ENCODE results near the gene RC3H1. TPM values are rescaled to one million over a fixed set of nuclear protein-coding genes. Genes with fewer than 3 reads are reported as not detected.
"Not testable (repeated sequence)": the region's sequence is repeated elsewhere in the genome, so short reads cannot be mapped to it uniquely, and the experiment has no call there.

Gene RC3H1
- total RNA-seq, 1 experiment from 2014 or later = 9.4 TPM

DNA sequence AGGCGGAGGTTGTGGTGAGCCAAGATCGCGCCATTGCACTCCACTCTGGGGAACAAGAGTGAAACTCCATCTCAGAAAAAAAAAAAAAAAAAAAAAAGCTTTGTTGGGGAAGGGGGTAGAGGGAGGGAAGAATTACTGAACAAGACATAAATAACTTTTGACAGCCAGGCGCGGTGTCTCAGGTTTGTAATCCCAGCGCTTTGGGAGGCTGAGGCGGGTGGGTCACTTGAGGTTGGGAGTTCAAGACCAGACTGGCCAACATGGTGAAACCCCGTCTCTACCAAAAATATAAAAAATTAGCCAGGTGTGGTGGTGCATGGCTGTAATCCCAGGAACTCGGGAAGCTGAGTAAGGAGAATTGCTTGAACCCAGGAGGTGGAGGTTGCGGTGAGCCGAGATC is 28.2 kb downstream of the RC3H1 start:
- in situ Hi-C loops (cut with HindIII; ENCODE audit: low pct_unique_long_range_greater_than_20kb, low sequenced_read_pairs); DNase-seq (ENCODE audit: low read depth): not testable (repeated sequence)

DNA sequence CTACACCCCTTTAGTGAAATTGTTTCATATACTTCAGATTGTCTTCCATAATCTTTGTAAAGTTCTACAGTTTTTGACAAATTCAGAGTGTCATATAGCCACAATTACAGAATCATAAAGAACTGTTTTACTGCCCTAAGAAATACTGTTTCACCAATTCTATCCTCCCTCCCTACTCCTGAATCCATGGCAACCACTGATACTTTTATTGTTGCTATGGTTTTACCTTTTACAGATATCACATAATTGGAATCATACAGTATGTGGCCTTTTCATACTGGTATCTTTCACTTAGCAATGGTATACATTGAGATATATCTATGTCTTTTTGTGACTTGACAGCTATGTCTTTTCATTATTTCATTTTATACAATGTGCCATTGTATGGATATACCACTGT is 34.1 kb downstream of the RC3H1 start:
- in situ Hi-C loops (cut with HindIII; ENCODE audit: low pct_unique_long_range_greater_than_20kb, low sequenced_read_pairs) = no loop called here
- DNase-seq (ENCODE audit: low read depth) = no peak

DNA sequence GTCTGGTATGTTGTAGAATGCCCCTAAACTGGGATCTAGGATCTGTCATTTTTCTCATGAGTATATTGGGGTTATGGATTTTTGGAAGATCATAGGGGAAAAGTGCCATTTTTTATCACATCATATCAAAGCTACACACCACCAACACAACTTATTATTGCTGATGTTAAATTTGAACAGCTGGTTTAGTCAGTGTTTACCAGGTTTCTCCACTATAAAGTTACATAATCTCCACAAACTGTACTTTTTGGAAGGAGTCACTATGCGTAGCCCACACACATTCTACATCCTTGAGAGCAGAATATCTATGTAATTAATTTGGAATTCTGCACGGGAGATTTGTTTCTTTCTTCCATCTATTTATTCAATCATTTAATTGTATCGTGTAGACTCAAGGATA is 35.2 kb downstream of the RC3H1 start:
- in situ Hi-C loops (cut with HindIII; ENCODE audit: low pct_unique_long_range_greater_than_20kb, low sequenced_read_pairs) = no loop called here
- no peak for DNase-seq (ENCODE audit: low read depth)

DNA sequence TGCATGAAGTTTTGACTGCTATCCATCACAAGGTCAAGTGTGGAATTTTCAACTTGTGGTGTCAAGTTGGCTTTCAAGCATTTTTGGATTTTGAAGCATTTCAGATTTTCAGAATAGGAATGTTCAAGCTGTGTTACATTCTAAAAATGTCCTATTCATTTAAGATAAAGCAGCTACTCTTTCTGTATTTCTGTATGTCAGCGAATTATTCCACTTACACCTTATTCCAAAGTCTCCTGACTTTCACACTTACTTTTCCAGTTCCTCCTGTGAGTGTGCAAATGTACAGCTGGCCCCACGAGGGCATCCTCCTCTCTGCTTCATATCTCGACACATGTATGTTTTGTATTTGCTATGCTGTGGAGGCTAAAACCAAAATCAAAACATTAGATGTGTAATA is 51.9 kb downstream of the RC3H1 start:
- no peak for DNase-seq (ENCODE audit: low read depth)
- in situ Hi-C loops (cut with HindIII; ENCODE audit: low pct_unique_long_range_greater_than_20kb, low sequenced_read_pairs) = no loop called here

DNA sequence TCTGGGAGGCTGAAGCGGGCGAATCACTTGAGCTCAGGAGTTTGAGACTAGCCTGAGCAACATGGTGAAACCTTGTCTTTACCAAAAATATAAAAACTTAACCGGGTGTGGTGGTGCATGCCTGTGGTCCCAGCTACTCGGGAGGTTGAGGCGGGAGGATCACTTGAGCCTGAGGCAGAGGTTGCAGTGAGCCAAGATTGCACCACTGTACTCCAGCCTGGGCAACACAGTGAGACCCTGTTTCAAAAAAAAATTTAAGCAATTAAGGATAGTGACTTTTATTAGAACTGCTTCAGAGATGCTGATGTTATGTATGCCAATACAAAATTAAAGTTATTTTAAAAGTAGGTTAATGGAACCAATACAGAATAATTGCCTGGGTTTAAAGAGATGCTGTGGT is 56.3 kb downstream of the RC3H1 start:
- in situ Hi-C loops (cut with HindIII; ENCODE audit: low pct_unique_long_range_greater_than_20kb, low sequenced_read_pairs); DNase-seq (ENCODE audit: low read depth): not testable (repeated sequence)

DNA sequence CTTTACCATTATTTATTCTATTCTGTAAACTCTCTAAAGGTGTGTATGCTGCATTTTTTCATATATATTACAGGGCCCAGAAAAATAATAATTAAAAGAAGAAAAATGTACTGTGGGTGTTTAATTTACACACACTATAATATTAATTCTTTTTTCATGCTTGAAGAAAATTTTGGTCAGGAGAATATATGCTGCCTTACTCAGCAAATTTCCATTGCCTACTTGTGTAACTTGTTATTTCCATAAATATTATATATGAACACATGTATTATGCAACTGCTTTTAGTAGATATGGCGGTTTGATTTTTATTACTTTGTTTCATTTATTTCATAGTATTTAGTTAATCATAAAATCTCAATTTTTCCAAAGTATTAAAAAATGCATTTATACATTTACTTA is 58.7 kb downstream of the RC3H1 start:
- in situ Hi-C loops (cut with HindIII; ENCODE audit: low pct_unique_long_range_greater_than_20kb, low sequenced_read_pairs) = no loop called here
- DNase-seq (ENCODE audit: low read depth) = no peak

DNA sequence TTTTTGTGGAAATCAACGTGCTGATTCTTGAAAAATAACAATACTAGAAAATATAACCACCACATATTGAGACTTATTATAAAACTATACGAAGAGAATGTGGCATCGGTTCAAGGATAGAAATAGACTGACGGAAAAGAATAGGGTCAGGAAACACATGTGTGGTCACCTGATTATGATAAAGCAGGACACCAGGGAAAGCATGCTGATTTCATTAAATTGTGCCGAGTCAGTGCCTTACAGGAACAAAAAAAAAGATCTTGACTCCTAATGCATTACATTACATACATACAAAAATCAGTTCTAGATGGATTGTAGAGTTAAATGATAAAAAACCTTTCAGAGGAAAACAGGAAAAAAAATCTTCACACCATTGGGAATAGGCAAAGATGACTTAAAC is 61.5 kb downstream of the RC3H1 start:
- no peak for DNase-seq (ENCODE audit: low read depth)
- in situ Hi-C loops (cut with HindIII; ENCODE audit: low pct_unique_long_range_greater_than_20kb, low sequenced_read_pairs) = no loop called here

DNA sequence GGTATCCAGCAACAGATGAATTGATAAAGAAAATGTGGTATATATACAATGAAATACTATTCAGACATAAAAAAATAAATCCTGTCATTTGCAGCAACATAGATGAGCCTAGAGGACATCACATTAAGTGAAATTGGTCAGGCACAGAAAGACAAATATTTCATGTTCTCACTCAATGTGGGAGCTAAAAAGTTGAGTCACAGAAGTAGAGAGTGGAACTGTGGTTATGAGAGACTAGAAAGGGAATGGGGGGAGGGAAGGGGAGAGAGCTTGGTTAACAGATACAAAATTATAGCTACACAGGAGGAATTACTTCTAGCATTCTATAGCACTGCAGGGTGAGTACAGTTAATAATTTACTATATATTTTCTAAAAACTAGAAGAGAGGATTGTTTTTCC is 68.0 kb downstream of the RC3H1 start:
- in situ Hi-C loops (cut with HindIII; ENCODE audit: low pct_unique_long_range_greater_than_20kb, low sequenced_read_pairs) = no loop called here
- DNase-seq (ENCODE audit: low read depth) = no peak

DNA sequence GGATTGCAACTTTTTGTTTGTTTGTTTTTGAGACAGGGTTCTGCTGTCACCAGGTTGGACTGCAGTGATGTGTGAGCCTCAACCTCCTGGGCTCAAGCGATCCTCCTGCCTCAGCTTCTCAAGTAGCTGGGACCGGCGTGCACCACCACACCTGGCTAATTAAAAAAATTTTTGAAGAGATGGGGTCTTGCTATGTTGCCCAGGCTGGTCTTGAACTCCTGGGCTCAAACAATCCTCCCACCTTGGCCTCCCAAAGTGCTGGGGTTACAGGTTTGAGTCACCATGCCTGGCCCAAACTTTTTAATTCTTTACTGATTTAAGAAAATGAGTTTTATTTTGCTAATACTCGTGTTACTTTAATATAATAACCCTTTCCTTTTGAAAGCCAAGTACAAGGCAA is 73.6 kb downstream of the RC3H1 start:
- in situ Hi-C loops (cut with HindIII; ENCODE audit: low pct_unique_long_range_greater_than_20kb, low sequenced_read_pairs) = no loop called here
- DNase-seq (ENCODE audit: low read depth) = no peak

DNA sequence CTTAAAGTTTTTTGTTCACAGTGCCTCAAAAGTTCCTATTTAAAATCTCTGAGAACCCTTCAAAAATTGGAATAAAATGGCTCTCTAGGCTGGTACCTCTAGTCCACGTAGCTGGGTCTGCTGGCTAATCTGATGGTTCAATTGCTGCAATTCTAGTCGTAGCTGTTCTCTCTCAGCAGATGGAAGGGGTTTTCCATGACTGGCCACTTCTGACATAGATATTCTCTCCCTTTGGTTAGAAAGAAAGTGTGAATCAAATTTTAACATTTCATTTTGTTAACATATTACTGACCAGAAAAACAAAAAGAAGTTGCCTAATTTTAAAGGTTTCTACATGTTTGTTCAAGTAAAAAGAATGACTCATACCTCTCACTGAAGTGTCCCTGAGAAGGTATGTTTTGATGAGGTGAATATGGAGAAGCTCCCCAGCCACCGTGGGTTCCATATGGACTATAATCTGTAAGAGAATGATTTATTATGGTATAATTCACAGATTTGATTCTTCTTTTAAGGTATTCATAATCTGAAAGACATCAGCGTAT is 75.7 kb downstream of the RC3H1 start:
- no peak for DNase-seq (ENCODE audit: low read depth)
- in situ Hi-C loops (cut with HindIII; ENCODE audit: low pct_unique_long_range_greater_than_20kb, low sequenced_read_pairs) = no loop called here

DNA sequence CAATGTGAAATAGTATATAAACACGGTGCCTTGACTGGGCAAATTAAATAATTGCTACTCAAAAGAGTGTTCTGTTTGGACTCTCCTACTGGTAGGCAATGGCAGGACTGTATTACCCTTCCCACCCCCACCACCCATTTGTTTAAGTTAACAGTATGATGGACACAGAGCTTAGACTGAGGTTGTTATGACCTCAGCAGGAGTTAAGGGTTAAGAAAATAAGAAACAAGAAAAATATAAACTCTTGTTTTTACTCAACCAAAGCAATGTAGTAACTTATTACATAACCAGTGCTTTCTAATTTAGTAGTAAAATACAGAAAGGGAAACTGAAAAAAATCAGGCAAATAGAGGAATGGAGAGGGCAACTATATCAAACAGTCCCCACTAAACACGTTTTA is 85.1 kb downstream of the RC3H1 start:
- in situ Hi-C loops (cut with HindIII; ENCODE audit: low pct_unique_long_range_greater_than_20kb, low sequenced_read_pairs) = no loop called here
- no peak for DNase-seq (ENCODE audit: low read depth)

DNA sequence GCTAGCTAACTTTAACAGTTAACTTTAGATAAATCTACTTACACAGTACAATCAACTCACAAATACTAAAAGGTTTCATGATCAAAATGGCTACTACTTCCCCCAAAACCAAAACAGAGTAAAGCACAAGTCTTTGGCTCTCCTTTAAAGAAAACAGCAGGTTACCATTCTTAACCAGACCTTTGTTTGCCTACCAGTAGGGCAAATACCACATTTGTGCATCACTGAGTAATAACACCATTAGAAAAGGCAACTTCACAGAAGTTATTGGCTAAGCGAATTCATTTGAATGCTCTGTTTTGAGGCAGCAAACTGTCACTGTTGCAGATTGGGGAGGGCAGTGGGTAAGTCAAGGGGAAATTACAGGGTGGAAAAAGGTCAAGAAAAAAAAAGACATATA is 87.7 kb downstream of the RC3H1 start:
- no peak for DNase-seq (ENCODE audit: low read depth)
- in situ Hi-C loops (cut with HindIII; ENCODE audit: low pct_unique_long_range_greater_than_20kb, low sequenced_read_pairs) = no loop called here

DNA sequence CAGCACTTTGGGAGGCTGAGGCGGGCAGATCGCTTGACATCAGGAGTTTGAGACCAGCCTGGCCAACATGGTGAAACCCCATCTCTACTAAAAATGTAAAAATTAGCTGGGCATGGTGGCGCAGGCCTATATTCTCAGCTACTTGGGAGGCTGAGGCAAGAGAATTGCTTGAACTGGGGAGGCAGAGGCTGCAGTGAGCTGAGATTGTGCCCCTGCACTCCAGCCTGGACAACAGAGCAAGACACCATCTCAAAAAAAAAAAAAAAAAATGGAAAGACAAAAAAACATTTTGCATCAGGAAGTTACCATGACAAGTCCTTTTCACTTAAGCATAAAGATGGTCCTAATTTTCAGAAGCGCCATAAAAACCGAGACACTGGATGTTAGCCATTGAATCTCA is 91.6 kb downstream of the RC3H1 start:
- DNase-seq (ENCODE audit: low read depth); in situ Hi-C loops (cut with HindIII; ENCODE audit: low pct_unique_long_range_greater_than_20kb, low sequenced_read_pairs): not testable (repeated sequence)

DNA sequence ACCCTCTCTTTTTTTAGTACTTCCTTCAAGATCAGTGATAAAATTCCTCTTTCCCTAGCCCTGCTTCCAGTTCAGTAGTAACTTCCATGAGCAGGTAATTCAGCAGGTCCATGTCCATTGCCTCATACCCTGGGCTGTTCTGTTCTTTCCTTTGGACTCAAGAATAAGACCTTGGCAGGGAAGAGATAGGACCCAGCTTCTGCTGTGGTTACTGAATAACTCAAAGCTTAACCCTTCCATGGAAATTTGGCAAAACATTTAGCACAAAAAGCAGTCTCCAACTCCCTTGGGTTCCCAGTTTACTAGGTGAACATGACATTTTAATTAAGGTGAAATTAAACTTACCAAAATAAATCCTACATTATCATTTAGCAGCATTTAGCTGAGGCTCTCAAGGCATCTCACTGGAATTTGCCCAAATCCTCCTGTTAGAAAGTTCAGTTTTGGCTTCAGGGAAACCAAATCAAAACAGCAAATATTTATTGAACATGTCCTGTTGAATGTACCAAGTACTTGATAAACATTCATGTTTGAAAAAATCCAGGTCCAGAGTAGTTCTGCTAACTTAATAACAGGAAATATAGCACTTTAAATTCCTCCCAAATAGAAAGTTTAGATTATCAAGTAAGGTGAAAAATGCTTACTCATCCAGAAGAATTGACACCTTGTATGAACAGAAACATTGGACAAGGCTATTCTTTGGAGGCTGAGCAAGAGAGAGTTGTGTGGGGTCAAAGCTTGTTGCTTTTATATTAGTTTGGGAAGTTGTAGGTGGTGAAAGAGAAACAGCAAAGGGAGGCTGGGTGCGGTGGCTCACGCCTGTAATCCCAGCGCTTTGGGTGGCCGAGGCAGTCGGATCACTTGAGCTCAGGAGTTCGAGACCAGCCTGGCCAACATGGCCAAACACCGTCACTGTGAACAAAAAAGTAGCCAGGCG is 96.6 kb downstream of the RC3H1 start:
- in situ Hi-C loops (cut with HindIII; ENCODE audit: low pct_unique_long_range_greater_than_20kb, low sequenced_read_pairs) = no loop called here
- no peak for DNase-seq (ENCODE audit: low read depth)

DNA sequence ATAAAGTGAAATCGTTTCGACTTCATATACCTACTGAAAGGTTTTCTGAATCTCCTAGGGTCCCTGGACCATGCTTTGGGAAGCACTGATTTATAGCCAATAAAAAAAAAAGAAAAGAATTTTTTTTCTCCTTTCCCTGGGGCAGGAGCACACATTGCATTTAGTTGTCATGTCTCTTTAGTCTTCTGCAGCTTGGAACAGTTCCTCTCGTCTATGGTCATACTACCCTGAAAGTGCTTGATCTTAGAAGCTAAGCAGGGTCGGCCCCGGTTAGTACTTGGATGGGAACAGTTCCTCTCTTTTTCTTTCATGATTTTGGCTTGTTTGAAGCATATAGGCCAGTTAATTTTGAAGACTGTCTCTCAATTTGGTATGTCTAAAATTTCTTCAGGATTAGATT is 101.3 kb downstream of the RC3H1 start:
- in situ Hi-C loops (cut with HindIII; ENCODE audit: low pct_unique_long_range_greater_than_20kb, low sequenced_read_pairs) = no loop called here
- no peak for DNase-seq (ENCODE audit: low read depth)

DNA sequence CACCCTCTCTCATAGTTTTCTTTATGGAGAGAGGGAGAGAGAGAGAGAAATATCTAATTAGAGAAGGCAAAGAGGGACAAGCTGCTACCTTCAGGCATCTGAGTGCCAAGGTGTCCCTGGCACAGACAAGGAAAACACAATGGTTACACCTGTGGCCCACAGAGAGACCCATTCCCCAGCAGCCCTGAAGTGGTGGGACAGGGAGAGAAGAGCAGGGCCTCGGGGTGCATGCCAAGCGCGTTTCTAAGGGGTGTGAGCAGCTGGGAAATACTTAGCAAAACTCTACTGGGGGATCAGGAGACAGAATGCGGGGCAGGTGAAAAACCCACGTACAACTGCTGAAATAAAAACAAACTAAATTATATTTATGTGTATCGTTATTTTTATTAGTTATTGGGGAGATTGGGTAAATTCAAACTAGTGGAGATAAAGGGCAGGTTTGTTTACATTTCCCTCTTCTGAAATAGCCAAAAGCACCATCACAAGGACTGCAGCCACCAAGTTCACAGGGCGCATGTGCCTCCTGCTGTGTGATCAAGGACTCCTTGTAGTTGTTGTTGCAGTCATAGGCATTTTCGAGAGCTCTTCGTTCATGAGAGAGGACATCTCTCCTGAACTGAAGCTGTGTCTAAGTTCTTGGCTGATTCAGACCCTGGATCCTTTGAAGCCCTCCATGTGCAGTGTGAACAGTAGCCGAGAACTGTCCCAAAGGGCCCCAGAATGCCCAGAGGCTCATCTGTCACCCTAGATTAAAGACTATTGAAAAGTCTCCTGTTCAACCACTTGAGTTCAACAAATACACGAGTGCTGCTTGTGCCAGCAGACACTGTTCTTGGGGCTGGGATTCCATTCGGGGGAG is 104.3 kb downstream of the RC3H1 start:
- no peak for DNase-seq (ENCODE audit: low read depth)
- in situ Hi-C loops (cut with HindIII; ENCODE audit: low pct_unique_long_range_greater_than_20kb, low sequenced_read_pairs) = no loop called here

DNA sequence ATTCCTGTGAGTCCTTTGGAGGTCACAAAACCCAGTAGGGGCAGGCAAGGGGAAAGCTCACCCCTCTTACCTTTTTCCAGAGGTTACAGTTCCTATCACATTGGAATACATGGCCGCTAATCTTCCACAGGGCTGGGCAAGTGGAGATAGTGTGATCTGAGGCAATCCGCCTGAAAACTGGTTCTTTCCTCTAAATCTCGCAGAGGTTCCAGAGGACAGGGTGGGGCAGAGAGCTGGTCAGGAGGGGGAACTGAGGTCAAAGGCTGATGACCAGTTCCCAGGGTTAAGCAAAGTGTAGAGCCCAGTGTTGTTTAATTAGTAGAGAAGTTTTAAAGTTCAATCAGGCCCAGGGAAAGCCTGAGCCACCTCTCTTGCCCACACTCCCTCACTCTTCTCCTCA is 105.0 kb downstream of the RC3H1 start, which contains the start of gene SERPINC1:
SERPINC1 (minus strand) TSS at position 179 of the 400 bp plus-strand sequence; CDS start at position 111, 68 bp downstream.
- in situ Hi-C loops (cut with HindIII; ENCODE audit: low pct_unique_long_range_greater_than_20kb, low sequenced_read_pairs) = no loop called here
- DNase-seq (ENCODE audit: low read depth) = no peak

DNA sequence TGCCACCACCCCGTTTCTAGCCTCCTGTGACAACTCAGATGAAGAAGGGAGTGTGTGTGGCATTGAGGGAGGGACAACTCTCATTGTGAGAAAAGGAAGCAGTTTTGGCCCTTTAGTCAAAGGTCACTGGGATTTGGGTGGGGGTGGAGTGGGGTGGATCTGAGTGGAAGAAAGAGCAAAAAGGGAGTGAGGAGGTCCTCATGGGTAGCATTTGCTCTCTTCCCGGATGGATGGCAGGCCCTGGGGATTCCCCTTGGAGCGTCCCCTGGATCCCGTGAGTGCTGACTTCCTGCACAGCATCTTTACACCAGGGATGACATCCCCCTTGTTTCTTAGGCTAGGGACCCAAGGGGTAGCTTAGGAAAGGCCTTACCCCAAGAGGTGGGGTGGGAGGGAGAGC is 105.5 kb downstream of the RC3H1 start:
- in situ Hi-C loops (cut with HindIII; ENCODE audit: low pct_unique_long_range_greater_than_20kb, low sequenced_read_pairs) = no loop called here
- no peak for DNase-seq (ENCODE audit: low read depth)

DNA sequence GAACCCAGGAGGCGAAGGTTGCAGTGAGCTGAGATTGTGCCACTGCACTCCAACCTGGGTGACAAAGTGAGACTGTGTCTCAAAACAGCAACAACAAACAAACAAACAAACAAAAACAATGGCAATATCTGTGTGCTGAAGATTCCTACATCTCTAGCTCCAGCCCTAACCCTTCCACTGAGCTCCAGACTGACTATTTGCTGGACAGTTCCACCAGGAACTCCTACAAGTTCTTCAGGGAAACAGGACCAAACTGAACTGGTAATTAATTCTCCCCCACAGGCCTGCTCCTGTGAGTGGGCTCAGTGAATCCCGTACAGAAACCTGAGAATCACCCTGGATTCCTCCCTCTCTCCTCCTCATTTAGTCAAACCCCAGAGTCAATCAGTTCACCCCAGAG is 106.6 kb downstream of the RC3H1 start:
- in situ Hi-C loops (cut with HindIII; ENCODE audit: low pct_unique_long_range_greater_than_20kb, low sequenced_read_pairs) = no loop called here
- no peak for DNase-seq (ENCODE audit: low read depth)
